ENCODE measurements around the gene A2M. TPM values are rescaled to one million over a fixed set of nuclear protein-coding genes. Genes with fewer than 3 reads are reported as not detected.

The A2M gene
- total and polyA plus RNA-seq, 2 of the 8 experiments (the other 6 are each of a cell fraction or from before 2014, with no cell fraction given): 0.15 TPM; not detected in 1

GRCh38 chr12:9047105-9047504, 68.6 kb downstream of the A2M start (continued):
- TF ChIP-seq TAF1 (IDR thresholded peaks at IDR 0.05; ENCODE audit: low read depth, low read length) (no peak), CHD2 (IDR thresholded peaks at IDR 0.05; ENCODE audit: low read length) (no peak)

Data from H1 (cell line).